T-helper 17 cell (primary cell): ENCODE results near the gene GABBR2. TPM values are rescaled to one million over a fixed set of nuclear protein-coding genes. Genes with fewer than 3 reads are reported as not detected.

ENCODE experiments used
- ATAC-seq: fragments of 150-1000 bp; cut with Tn5 transposase; 2 replicates; pipeline ENCODE4 v1.10.0; 2021; ENCODE audit warnings: mild to moderate bottlenecking, moderate library complexity
- DNase-seq, 3 donors: peaks; one replicate each; pipeline versions ENCODE4 v3.0.0 to v3.0.0-alpha.2; 2020 to 2021
- H3K9me3 ChIP-seq: one replicate; pipeline ENCODE4 v1.7.0; 2013; ENCODE audit warnings: low read length, mild to moderate bottlenecking; ENCODE audit not compliant: control insufficient read depth, poor library complexity, severe bottlenecking
- H3K27ac Mint-ChIP-seq: one replicate; pipeline ENCODE4 v1.8.0; 2022; ENCODE audit warnings: mild to moderate bottlenecking, moderate library complexity, mixed read lengths
- H3K27me3 Mint-ChIP-seq: one replicate; pipeline ENCODE4 v1.8.0; 2022; ENCODE audit warnings: mixed read lengths
- H3K36me3 Mint-ChIP-seq: one replicate; pipeline ENCODE4 v1.8.0; 2022; ENCODE audit warnings: low read depth, mixed read lengths
- H3K4me1 Mint-ChIP-seq: one replicate; pipeline ENCODE4 v1.8.0; 2022; ENCODE audit warnings: mild to moderate bottlenecking, mixed read lengths
- H3K4me3 Mint-ChIP-seq: one replicate; pipeline ENCODE4 v1.8.0; 2022; ENCODE audit warnings: mild to moderate bottlenecking, moderate library complexity, mixed read lengths
- total RNA-seq, 4 donors: library from RNA in 2 of 4; stranded (reverse) in 2 of 4; gene quantifications; one replicate each; pipeline ENCODE4 v1.2.3 and lab custom pipeline; 2022 to 2026

The GABBR2 gene
- total RNA-seq, 2 donors from 2014 or later, result not detected

DNA sequence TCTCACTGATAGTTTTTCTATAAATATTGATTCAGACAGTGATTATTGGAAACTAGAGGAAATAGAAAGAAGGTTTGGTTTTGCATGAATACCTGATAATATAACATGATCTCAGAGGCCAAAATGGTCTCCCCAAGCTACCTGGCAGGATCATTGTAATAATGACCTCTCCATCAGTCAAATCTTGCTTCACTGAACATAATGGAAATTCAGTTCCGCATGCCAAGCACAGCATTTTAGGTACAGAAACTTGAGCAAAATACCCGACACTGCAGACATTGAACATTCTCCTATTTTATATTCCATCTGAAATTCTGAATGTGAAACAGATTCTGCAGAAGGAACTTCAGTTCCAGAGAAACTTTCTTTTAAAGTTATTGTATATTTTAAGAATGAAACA lies 444.2 kb downstream of the GABBR2 start:
- Mint-ChIP-seq H3K36me3 (peaks cover 3% of the 10 kb centered on the region), H3K4me3 (no peak overlapping the region), H3K4me1 (no peaks in the 10 kb centered on the region), H3K27ac (no peak overlapping the region), H3K27me3 (peaks cover 32% of the 10 kb centered on the region)
- ATAC-seq (no peak), DNase-seq (no peak)
- no peaks in the 10 kb centered on the region for H3K9me3 ChIP-seq

DNA sequence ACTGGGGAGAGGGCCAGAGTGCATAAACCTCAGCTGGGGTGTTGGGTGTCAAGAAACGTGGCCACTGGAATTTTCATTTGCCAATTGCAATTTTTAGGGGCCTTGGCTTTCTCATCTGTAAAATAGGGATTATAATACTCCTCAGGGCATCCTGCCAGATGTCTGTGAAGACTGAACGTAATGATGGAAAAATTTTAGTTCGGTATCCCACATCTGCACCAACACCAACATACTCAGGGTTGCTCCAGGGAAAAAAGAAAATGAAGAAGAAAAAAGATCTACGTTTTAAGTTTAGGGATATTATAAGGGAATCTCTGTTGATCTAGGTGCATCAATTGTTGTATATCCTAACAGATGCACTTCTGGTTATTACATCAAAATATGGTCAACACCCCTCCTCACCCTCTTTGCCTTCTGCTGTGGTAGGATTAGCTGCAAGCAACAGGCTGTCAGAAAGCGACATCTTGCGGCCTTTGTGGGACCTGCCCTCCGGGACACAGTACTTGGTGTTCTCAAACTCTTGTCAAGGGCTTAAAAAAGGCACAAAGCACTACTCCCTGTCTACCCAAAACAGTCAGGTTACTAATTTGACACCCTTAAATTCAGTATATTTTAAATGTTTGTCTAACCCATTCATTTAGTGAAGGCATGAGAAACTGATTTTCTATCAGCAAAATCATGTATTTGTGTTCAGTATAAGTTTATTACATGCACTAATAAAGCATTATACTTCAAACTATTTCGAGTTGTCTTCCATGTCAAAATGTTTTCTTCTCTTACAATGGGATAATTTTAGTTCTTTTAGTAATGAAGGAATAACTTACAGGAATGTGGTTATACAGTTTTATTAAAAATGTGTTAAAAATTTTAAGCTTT lies 445.0 kb downstream of the GABBR2 start:
- no peaks in the 10 kb centered on the region for H3K9me3 ChIP-seq
- DNase-seq, result peak; percentile 58 to 69 (median 61)
- Mint-ChIP-seq H3K27me3 (peaks cover 24% of the 10 kb centered on the region), H3K4me1 (no peaks in the 10 kb centered on the region), H3K27ac (no peak overlapping the region), H3K36me3 (peaks cover 3% of the 10 kb centered on the region), H3K4me3 (no peak overlapping the region)
- peak; percentile 100 for ATAC-seq

DNA sequence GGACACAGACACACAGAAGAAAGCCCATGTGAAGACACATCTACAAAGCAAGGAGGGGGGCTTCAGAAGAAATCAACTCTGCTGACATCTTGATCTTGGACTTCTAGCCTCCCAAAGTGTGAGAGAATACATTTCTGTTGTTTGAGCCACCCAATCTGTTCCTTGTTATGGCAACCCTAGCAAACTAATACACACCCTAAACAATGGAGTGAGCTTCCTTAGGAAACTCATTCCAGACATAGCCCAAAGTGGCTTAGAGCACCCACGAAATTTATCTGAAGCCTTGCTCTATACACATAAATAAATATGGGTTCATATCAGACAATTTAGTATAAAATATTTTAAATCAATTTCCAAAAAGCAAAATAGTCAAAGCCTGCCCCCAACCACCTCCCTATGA lies 445.7 kb downstream of the GABBR2 start:
- peaks cover 18% of the 10 kb centered on the region for H3K27me3 Mint-ChIP-seq
- H3K27ac Mint-ChIP-seq, result no peak overlapping the region
- peaks cover 3% of the 10 kb centered on the region for H3K36me3 Mint-ChIP-seq
- no peak for DNase-seq
- no peaks in the 10 kb centered on the region for H3K9me3 ChIP-seq
- no peak for ATAC-seq
- no peak overlapping the region for H3K4me3 Mint-ChIP-seq
- no peaks in the 10 kb centered on the region for H3K4me1 Mint-ChIP-seq

DNA sequence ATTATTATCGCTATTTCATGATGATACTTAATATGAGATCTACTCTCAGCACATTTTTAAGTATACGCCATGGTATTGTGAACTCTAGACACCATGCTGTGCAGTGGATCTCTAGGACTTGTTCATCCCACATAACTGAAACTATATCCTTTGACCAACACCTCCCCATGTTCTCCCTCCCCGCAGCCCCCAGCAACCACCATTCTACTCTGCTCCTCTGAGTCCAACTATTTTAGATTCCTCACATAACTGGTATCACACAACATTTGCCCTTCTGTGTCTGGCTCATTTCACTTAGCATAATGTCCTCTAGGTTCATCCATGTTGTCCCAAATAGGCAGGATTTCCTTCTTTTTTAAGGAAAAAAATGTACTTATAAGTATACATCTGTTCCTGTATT lies 446.7 kb downstream of the GABBR2 start:
- DNase-seq, result no peak
- ATAC-seq, result no peak
- no peaks in the 10 kb centered on the region for H3K9me3 ChIP-seq
- Mint-ChIP-seq H3K27ac (no peak overlapping the region), H3K36me3 (peaks cover 3% of the 10 kb centered on the region), H3K4me3 (no peak overlapping the region), H3K27me3 (peaks cover 8% of the 10 kb centered on the region), H3K4me1 (no peaks in the 10 kb centered on the region)

DNA sequence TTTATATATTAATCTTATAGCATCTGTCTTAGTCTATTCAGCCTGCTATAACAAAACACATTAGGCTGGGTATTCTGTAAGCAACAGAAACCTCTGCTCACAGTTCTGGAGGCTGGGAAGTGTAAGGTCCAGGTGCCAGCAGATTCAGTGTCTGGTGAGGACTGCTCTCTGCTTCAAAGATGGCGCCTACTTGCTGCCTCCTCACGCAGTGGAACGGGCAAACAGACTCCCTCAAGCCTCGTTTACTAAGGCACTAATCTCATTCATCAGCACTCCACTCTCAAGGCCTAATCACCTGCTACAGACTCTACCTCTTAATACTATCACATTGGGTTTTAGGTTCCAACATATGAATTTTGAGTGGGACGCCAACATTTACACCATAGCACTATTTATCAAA lies 448.1 kb downstream of the GABBR2 start:
- H3K9me3 ChIP-seq, result no peaks in the 10 kb centered on the region
- Mint-ChIP-seq H3K4me1 (peaks cover 4% of the 10 kb centered on the region), H3K4me3 (no peak overlapping the region), H3K27me3 (peaks cover 4% of the 10 kb centered on the region), H3K36me3 (peaks cover 3% of the 10 kb centered on the region), H3K27ac (no peak overlapping the region)
- DNase-seq (no peak), ATAC-seq (no peak)

DNA sequence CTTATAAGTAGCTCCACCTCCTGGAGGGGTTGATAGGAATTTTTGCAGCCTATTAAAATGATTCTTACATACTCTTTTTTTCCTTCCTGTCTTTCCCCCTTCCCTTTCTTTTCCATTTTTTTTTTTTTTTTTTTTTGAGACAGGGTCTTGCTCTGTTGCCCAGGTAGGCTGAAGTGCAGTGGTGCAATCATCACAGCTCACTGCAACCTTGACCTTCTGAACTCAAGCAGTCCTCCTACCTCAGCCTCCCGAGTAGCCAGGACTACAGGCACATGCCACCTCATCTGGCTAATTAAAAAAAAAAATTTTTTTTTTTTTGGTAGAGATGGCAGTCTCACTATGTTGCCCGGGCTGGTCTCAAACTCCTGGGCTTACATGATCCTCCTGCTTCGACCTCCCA lies 448.9 kb downstream of the GABBR2 start:
- Mint-ChIP-seq H3K4me3 (no peak overlapping the region), H3K27me3 (no peaks in the 10 kb centered on the region), H3K36me3 (peaks cover 2% of the 10 kb centered on the region), H3K4me1 (peaks cover 6% of the 10 kb centered on the region), H3K27ac (no peak overlapping the region)
- ATAC-seq, result no peak
- no peaks in the 10 kb centered on the region for H3K9me3 ChIP-seq
- DNase-seq, result no peak

DNA sequence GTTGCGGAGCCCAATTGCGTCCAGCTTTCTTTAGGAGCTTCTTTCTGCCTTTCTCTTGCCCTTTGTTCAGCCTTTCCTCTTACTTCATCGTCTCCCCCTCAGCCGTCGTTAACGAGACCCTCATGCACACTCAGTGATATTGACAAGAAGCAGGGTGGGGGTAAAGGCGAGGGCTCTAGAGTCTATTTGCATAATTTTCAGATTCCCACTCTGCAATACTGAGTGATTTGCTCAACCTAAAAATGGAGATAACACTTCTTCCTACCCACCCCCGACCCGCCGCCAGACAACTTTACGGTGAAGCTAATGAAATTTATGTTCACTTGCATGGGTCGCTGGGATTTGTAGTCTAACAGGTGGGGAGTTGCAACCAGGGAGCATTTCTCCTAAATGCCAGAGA lies 452.0 kb downstream of the GABBR2 start:
- peak overlapping the region; percentile 99 for H3K4me3 Mint-ChIP-seq
- H3K27ac Mint-ChIP-seq, result peak overlapping the region; percentile 96
- peaks cover 27% of the 10 kb centered on the region for H3K4me1 Mint-ChIP-seq
- H3K9me3 ChIP-seq, result no peaks in the 10 kb centered on the region
- ATAC-seq (no peak), DNase-seq (no peak)
- H3K27me3 Mint-ChIP-seq, result no peaks in the 10 kb centered on the region
- H3K36me3 Mint-ChIP-seq, result peaks cover 7% of the 10 kb centered on the region

DNA sequence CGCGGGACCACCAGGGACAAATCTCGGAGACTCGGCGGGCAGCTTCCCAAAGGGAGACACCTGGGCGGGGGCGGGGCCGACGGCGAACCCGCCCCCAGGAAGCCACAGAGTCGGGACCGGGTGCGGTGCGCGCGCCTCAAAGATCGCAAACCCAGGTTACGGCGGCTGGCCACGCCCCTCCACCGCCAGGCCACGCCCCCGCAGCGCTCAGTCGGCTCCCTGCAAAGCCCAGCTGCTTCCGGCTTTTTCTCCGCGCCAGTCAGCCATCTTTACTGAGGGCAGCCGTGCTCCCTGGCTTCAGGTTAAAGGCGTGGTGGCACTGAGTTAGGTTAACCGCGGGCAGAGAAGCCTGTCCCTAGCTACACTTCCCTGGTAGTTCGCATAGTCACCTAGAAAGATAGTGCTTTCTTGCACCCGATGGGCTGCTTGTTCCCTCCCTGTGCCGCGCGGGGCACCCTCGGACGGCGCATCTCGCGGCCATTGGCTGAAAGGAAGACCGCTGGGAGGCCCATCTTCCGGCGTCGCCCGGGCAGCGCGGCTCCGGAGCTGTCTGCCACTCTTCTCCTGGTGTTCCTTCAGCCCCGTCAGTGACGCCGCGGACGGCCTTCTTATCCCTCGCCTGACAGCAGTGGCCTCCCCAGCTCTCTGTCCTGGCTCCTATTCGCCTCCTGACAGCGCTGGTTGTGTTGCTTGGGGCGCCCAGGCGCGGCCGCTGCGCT lies 453.0 kb downstream of the GABBR2 start, which contains the start of gene TBC1D2:
Gene TBC1D2 (minus strand): TSS at position 72 of the 719 bp plus-strand sequence. CDS start 108 bp downstream, outside the sequence.
- Mint-ChIP-seq H3K36me3 (peaks cover 9% of the 10 kb centered on the region), H3K4me1 (peaks cover 32% of the 10 kb centered on the region), H3K27me3 (no peaks in the 10 kb centered on the region), H3K4me3 (peak within 1 kb of the TSS; percentile 99), H3K27ac (peak within 1 kb of the TSS; percentile 96)
- ATAC-seq, result peak; percentile 89
- no peaks in the 10 kb centered on the region for H3K9me3 ChIP-seq
- DNase-seq, result peak; percentile 97 to 98 (median 98)

DNA sequence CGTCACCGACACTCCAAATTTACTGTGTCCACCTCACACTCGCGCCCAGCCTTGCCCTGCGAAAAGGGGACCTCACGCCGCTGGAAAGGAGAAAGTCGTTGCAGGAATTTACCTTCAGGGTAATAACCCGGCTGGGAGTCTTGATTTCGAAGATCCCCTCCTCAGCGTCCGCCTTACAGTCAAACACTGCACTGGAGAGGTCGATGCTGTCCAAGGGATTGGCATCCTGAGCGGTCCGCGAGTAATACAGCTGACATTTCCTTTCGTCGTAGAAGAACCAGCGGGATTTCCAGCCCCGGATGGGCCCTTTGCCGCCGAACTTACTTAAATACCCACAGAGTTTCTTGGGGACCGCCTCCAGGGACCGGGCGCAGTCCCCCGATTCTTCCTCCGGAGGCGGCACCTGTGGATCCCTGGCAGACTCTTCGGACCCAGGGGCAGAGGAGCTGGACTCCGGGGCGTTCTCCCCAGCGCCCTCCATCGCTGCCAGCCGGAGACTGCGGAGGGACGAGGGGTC lies 453.6 kb downstream of the GABBR2 start:
- ATAC-seq, result peak; percentile 26

DNA sequence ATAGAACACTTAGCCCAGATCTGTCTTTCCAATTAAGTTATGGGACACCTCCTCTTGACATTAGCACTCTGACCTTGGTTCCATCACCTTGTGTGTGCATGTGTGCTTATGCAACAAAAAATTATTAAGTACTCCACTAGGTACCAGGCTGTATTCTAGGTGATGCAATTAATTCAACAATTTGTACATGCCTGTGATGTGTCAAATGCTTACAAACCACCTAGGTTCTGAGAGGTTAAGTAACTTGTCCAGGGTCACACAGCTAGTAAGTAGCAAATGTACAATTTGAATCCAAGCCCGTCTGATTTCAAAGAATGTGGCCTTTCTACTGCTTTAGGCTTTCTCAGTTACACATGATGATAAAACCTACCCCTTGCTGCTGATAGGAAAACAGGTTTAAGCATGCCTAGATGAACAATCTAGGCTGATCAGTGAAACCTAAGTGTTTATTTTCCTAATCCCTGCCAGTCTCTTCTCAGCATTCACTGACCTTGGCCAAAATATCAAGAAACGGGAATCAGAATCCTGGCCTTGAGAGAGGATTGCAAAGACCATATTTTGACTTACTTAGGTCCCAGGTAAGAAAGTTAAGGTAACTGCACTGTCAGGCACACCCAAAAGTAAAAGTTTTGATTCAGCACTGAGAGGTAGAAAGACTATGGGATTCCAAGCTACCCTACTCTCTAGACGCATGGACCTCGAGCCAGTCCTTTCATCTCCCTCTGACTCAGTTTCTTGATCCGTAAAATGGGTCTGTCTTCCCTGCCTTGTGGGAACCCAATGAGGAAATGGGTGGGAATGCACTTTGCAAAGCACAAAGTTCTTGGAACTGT lies 454.3 kb downstream of the GABBR2 start:
- Mint-ChIP-seq H3K27ac (peak overlapping the region; percentile 96), H3K4me1 (peaks cover 40% of the 10 kb centered on the region)

More for the DNA sequence above, 453.6 kb downstream of the GABBR2 start:
- no peaks in the 10 kb centered on the region for H3K9me3 ChIP-seq
- Mint-ChIP-seq H3K4me1 (peaks cover 35% of the 10 kb centered on the region), H3K36me3 (peaks cover 11% of the 10 kb centered on the region), H3K4me3 (peak overlapping the region; percentile 99), H3K27me3 (no peaks in the 10 kb centered on the region), H3K27ac (peak overlapping the region; percentile 96)
- DNase-seq, result no peak

DNA sequence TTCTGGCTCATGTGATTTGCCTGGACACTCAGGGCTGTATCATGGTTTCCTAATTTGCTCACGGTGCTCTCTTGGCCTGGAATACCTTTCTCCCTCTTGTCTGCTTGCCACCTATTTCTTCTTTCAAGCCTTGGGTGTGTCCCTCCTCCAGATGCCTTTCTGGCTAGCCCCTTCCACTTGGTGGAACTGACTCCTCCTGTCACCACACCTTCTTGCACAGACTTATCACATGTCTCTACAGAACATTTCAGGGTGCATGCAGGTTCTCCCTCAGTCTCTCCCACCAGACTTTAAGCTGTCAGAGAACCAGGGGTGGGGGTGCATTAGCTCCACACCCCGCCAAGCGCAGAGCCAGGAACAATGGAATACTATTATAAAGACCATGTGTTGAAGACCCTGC lies 455.2 kb downstream of the GABBR2 start:
- Mint-ChIP-seq H3K27ac (peak overlapping the region; percentile 24), H3K4me1 (peaks cover 49% of the 10 kb centered on the region), H3K36me3 (peaks cover 16% of the 10 kb centered on the region), H3K27me3 (no peaks in the 10 kb centered on the region), H3K4me3 (peak overlapping the region; percentile 99)
- no peaks in the 10 kb centered on the region for H3K9me3 ChIP-seq
- DNase-seq, result no peak
- no peak for ATAC-seq

More for the DNA sequence above, 454.3 kb downstream of the GABBR2 start:
- ATAC-seq, result no peak
- peaks cover 16% of the 10 kb centered on the region for H3K36me3 Mint-ChIP-seq
- H3K27me3 Mint-ChIP-seq, result no peaks in the 10 kb centered on the region
- no peaks in the 10 kb centered on the region for H3K9me3 ChIP-seq
- DNase-seq, result no peak
- H3K4me3 Mint-ChIP-seq, result peak overlapping the region; percentile 99

DNA sequence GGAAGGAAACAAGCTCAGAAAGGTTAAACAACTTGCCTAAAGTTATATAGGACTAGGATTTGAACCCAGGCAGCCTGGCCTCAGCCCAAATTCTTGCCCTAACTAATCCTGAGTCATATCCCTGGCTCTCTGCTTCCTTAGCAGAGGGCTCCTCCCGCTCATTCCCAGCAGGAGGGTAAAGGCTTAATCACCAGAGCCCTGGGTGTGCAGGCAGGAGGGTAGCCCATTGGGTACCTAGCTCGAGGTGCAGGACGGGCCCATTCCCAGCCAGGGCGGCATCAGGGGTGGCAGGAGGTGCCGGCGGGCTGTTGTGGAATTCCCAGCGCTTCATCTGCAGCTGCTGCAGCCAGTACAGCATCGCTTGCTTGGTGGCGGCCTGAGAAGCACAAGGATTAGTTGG lies 457.2 kb downstream of the GABBR2 start:
- Mint-ChIP-seq H3K27me3 (no peaks in the 10 kb centered on the region), H3K4me1 (peaks cover 48% of the 10 kb centered on the region), H3K36me3 (peaks cover 13% of the 10 kb centered on the region), H3K4me3 (no peak overlapping the region), H3K27ac (no peak overlapping the region)
- H3K9me3 ChIP-seq, result no peaks in the 10 kb centered on the region
- ATAC-seq (no peak), DNase-seq (no peak)
